Mononuclear cell (primary cell): ENCODE results near the gene KCTD3. TPM values are rescaled to one million over a fixed set of nuclear protein-coding genes. Genes with fewer than 3 reads are reported as not detected.

Experiments
- H3K27me3 ChIP-seq: 2 replicates; pipeline ENCODE4 v1.6.0; 2011; ENCODE audit warnings: low read length, control low read depth; ENCODE audit not compliant: insufficient read depth
- H3K4me1 ChIP-seq: 2 replicates; pipeline ENCODE4 v1.5.1; 2011; ENCODE audit warnings: mild to moderate bottlenecking, low read length, control low read depth; ENCODE audit not compliant: insufficient read depth
- H3K4me3 ChIP-seq: 2 replicates; pipeline ENCODE4 v1.5.1; 2011; ENCODE audit warnings: mild to moderate bottlenecking, low read length, moderate library complexity
- H3K9me3 ChIP-seq: 2 replicates; pipeline ENCODE4 v1.5.1; 2011; ENCODE audit warnings: low read depth, mild to moderate bottlenecking, control low read depth, low read length
- total RNA-seq: library from RNA; depleted of rRNA; stranded (reverse); fragments of >200 nt; gene quantifications from one replicate; pipeline ENCODE4 v1.2.3, GENCODE V29; 2012

Gene KCTD3
- total RNA-seq, 1 donor = 5.9 TPM

DNA sequence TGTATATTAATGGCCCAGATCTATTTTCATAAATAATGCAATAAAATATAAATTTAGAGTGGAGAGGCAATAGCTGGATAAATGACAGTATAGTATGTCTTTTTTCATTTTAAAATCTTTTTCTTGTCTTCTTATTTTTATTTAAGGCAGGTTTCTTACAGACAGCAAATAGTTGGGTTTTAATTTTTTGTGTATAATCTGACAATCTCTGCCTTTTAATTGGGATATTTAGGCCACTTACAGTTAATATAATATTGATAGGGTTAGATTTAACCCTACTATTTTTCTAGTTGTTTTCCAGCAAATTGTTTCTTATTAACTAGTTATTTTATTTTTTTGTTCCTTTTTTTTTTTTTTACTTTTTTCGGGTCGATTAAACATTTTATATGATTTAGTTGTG, 23.3 kb upstream of the KCTD3 start:
- H3K9me3 ChIP-seq = peaks cover 4% of the 10 kb centered on the region
- peaks cover 8% of the 10 kb centered on the region for H3K4me1 ChIP-seq
- H3K4me3 ChIP-seq = no peak overlapping the region
- no peaks in the 10 kb centered on the region for H3K27me3 ChIP-seq

DNA sequence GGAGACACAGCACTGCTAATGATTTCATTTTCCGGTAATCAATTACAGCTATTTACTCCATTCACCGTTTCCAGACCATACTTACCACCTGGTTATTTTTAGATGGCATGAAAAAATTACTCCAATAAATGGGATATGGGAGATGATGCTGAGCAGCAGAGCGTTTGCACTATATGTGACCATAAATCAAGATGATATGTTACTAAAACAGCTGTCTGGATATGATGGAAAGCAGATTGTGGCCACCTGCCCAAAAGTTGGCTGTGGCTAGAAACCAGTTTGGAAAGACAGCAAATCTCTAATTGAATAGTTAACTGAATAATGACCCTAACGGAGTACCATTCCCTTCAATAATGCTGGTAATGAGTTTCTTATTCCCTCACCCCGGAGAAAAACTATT, 22.5 kb upstream of the KCTD3 start:
- peaks cover 8% of the 10 kb centered on the region for H3K4me1 ChIP-seq
- H3K4me3 ChIP-seq = no peak overlapping the region
- H3K9me3 ChIP-seq = peaks cover 4% of the 10 kb centered on the region
- no peaks in the 10 kb centered on the region for H3K27me3 ChIP-seq

DNA sequence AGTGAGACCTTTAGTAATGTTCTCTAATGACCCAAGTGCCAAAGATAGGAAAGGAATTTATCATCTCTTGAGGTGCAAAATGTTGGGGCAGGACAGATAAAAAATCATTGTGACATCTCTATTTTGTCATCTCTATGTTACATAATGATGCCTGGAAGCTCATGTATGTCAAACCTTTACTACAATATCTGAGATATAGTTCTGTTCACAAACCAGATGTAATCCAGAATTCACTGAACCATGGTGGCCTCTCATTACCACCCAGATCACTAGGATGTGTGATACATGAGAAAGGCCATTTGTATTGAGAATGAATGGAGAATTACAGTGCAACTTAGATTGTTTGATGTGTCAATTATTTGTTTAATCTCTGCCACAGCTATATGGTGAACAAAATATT, 22.0 kb upstream of the KCTD3 start:
- Histone ChIP-seq H3K4me3 (no peak overlapping the region), H3K9me3 (peaks cover 4% of the 10 kb centered on the region), H3K4me1 (peaks cover 8% of the 10 kb centered on the region), H3K27me3 (no peaks in the 10 kb centered on the region)

- no peak overlapping the region for H3K4me3 ChIP-seq
- peaks cover 4% of the 10 kb centered on the region for H3K9me3 ChIP-seq
- H3K27me3 ChIP-seq = no peaks in the 10 kb centered on the region
- peaks cover 8% of the 10 kb centered on the region for H3K4me1 ChIP-seq
Measured at GRCh38 chr1:215547011-215547410, 20.1 kb upstream of the KCTD3 start.

GRCh38 chr1:215551806-215552205, 15.3 kb upstream of the KCTD3 start:
- Histone ChIP-seq H3K27me3 (peaks cover 6% of the 10 kb centered on the region), H3K4me3 (no peak overlapping the region), H3K9me3 (peaks cover 13% of the 10 kb centered on the region), H3K4me1 (no peaks in the 10 kb centered on the region)

- Histone ChIP-seq H3K4me1 (no peaks in the 10 kb centered on the region), H3K27me3 (peaks cover 6% of the 10 kb centered on the region), H3K9me3 (peaks cover 13% of the 10 kb centered on the region), H3K4me3 (no peak overlapping the region)
Measured at GRCh38 chr1:215554865-215555264, 12.2 kb upstream of the KCTD3 start.

GRCh38 chr1:215555531-215555930, 11.6 kb upstream of the KCTD3 start:
- Histone ChIP-seq H3K4me1 (no peaks in the 10 kb centered on the region), H3K9me3 (peaks cover 13% of the 10 kb centered on the region), H3K27me3 (peaks cover 6% of the 10 kb centered on the region), H3K4me3 (no peak overlapping the region)

- H3K9me3 ChIP-seq = peaks cover 13% of the 10 kb centered on the region
- H3K27me3 ChIP-seq = peaks cover 6% of the 10 kb centered on the region
- H3K4me3 ChIP-seq = no peak overlapping the region
- no peaks in the 10 kb centered on the region for H3K4me1 ChIP-seq
Measured at GRCh38 chr1:215556996-215557395, 10.1 kb upstream of the KCTD3 start.

GRCh38 chr1:215557504-215557903, 9.6 kb upstream of the KCTD3 start:
- Histone ChIP-seq H3K9me3 (peaks cover 13% of the 10 kb centered on the region), H3K27me3 (peaks cover 6% of the 10 kb centered on the region), H3K4me1 (no peaks in the 10 kb centered on the region)

GRCh38 chr1:215557992-215558626, 9.0 kb upstream of the KCTD3 start:
- H3K4me3 ChIP-seq = no peak overlapping the region
- H3K4me1 ChIP-seq = no peaks in the 10 kb centered on the region
- peaks cover 6% of the 10 kb centered on the region for H3K27me3 ChIP-seq
- peaks cover 13% of the 10 kb centered on the region for H3K9me3 ChIP-seq

More at GRCh38 chr1:215557504-215557903, 9.6 kb upstream of the KCTD3 start:
- H3K4me3 ChIP-seq = no peak overlapping the region

DNA sequence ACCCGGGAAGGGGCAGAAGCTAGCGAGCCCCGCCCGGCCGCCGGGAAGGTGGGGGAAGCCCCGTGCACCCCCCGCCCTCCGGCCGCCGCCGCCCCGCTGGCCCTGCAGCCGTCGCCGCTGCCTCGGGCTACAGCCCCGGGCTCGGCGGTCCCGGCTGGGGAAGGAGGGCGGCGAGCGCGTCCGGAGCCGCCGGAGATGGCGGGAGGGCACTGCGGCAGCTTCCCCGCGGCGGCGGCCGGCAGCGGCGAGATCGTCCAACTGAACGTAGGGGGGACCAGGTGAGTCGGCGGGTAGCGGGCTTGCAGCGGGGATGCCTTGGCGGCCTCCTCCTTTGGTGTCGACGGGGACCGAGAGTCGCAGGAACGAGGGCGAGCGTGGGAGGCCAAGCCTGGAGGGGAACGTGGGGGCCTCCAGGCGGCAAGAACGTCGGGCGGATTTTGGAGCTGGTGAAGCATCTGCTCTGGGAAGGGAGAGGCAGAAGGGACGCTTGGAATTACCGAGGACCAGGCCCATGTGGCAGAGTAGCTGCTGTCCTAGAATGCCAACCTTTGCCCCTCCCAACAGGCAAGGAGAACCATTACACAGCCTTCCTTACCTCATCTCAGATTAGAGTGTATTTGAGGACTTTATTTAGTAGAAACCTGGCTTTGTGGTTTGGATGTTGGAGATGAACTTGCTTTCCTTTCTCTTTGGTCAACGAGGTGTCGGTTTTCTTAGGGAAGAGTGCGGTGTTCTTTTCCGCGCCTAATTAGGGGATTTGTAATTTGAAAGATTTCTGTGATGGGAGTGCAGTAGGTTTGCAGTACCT, 591 bp downstream of the KCTD3 start:
- Histone ChIP-seq H3K27me3 (no peaks in the 10 kb centered on the region), H3K9me3 (no peaks in the 10 kb centered on the region), H3K4me3 (peak overlapping the region; percentile 59), H3K4me1 (peaks cover 16% of the 10 kb centered on the region)

DNA sequence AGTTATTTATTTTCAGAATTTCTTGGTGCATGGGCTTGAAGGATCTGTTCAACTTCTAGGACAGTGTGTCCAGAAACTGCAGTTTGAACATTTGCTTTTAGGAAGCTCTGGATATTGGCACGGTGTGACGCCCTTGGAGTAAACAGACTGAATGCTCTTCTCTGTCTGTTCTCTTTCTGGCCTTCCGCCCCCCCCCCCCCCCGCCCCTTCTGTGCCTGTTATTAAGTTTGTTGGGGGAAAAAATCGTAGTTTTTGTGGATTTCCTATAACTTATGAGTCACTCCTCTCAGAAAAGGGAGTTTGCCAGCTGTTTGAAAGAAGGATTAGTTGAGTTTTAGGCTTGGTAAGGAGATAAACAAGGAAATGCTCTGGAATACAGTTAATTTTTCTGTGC, 1.2 kb downstream of the KCTD3 start:
- Histone ChIP-seq H3K9me3 (no peaks in the 10 kb centered on the region), H3K4me1 (peaks cover 16% of the 10 kb centered on the region), H3K27me3 (no peaks in the 10 kb centered on the region), H3K4me3 (peak overlapping the region; percentile 59)

DNA sequence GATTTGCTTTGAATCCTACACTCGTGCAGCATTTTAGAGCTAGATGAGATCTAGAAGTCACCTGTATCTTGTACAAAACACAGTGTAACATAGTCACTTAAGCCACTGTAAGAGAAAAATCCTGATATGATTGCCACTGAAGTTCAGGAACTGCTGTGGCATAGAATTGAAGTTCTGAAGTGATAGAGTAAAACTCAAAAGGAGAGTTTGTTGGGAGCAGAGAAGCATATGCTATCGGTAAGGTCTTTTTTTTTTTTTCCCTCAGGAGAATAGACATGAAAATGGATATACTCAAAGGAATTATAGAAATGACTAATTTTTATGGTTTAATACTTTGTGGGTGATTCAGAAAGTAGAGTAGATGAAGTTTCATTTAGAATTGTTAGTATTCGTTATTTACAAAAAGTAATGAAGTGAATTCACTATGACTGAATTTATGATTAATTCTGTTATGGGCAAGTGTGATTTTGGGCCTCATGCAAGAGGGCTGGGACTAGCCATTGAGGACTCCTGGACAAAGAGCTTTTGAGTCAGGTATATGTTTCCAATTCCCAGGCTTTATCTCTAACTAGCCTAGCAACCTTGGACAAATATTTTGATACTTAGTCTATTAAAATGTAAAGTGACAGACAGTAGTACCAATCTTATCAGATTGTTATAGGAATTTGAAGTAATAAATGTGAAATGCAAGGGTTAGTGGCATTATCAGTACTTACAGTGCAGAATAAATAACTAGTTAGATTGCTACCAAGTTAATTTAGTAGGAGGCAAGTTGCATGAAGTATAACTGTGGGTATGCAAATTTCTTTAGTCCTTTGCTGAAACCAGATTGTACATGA, 3.1 kb downstream of the KCTD3 start:
- Histone ChIP-seq H3K27me3 (no peaks in the 10 kb centered on the region), H3K4me3 (no peak overlapping the region), H3K9me3 (no peaks in the 10 kb centered on the region), H3K4me1 (peaks cover 16% of the 10 kb centered on the region)

DNA sequence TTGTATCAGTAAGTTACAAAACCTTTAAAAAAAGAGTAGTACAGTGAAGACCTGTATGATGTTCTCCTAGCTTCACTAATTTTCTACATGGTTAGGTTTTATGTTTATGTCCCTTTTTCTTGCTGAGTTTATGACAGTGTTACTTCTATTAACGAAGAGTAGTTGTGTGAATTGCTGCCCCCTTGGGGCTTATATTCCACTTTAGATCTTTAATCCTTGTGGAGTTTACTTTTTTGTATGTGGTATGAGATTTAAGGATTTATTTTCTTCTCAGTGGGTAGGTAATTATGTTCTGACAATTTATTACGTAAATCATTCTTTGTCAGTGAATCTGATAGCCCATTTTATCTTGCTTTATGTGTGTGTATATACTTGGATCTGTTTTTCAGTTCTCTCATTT, 14.8 kb downstream of the KCTD3 start:
- Histone ChIP-seq H3K27me3 (no peaks in the 10 kb centered on the region), H3K4me3 (no peak overlapping the region), H3K4me1 (no peaks in the 10 kb centered on the region), H3K9me3 (no peaks in the 10 kb centered on the region)

GRCh38 chr1:215583185-215583749, 16.2 kb downstream of the KCTD3 start:
- Histone ChIP-seq H3K9me3 (no peaks in the 10 kb centered on the region), H3K27me3 (no peaks in the 10 kb centered on the region), H3K4me1 (no peaks in the 10 kb centered on the region), H3K4me3 (no peak overlapping the region)
